Pancreas (tissue), 10 donors: ENCODE results near the gene ADPRHL1. TPM values are rescaled to one million over a fixed set of nuclear protein-coding genes. Genes with fewer than 3 reads are reported as not detected.

Experiments used
- ATAC-seq, 4 donors: fragments of 200-7000 bp; cut with Tn5 transposase; one replicate each; pipeline versions ENCODE4 v1.8.0 to v1.9.1; 2020; ENCODE audit warnings: mild to moderate bottlenecking in 4 of 4, moderate library complexity in 4 of 4
- DNase-seq, 6 donors: peaks; one replicate each; pipeline ENCODE4 v3.0.0-alpha.2; 2020
- FAIRE-seq: peaks from 2 replicates; lab custom pipeline; 2012; peaks lifted over from hg19 to GRCh38; lab: Jason Lieb, UNC
- H3K27ac ChIP-seq, 4 donors: fragments of 200-600 bp; sonication (generic); 1 replicate in 3 of 4; 2 replicates in 1 of 4; pipeline versions ENCODE4 v1.5.0 to v1.8.0; 2020
- H3K27me3 ChIP-seq, 4 donors: fragments of 200-600 bp; one replicate each; pipeline ENCODE4 v1.8.0; 2021
- H3K36me3 ChIP-seq, 3 donors: fragments of 200-600 bp; sonication (generic) in 1 of 3; one replicate each; pipeline versions ENCODE4 v1.5.0 to v1.8.0; 2020 to 2021
- H3K4me1 ChIP-seq, 3 donors: fragments of 200-600 bp; one replicate each; pipeline ENCODE4 v1.8.0; 2021
- H3K4me3 ChIP-seq, 4 donors: fragments of 200-600 bp; sonication (generic) in 2 of 4; one replicate each; pipeline versions ENCODE4 v1.5.0 to v1.8.0; 2020 to 2021
- H3K9me3 ChIP-seq, 4 donors: fragments of 200-600 bp; one replicate each; pipeline ENCODE4 v1.8.0; 2021
- WGBS, 2 donors: extraction: QIAGEN DNeasy Blood & Tissue Kit; methylation state at CpG; one replicate each; pipeline ENCODE4 v1.1.7; 2013; 5-methylcytosine and 5-hydroxymethylcytosine counted together
- intact Hi-C, 3 donors: fragments of 100-400 bp; cut with DNase I; formaldehyde crosslinking; loops; one replicate each; pipeline versions ENCODE4 v1.11.1 to v1.14.2; 2022
- polyA plus RNA-seq, 2 donors: library from polyadenylated mRNA; stranded (reverse); fragments of 200-250 nt; gene quantifications; one replicate each; pipeline ENCODE4 v1.2.3, GENCODE V29; 2013
- total RNA-seq, 6 donors: library from RNA; stranded (reverse); fragmentation: NEBNext Ultra II Directional in 4 of 6; extraction: Animal tissue kit (Norgen Biotek cat#: 25700) in 4 of 6; gene quantifications; one replicate each; pipeline versions ENCODE4 v1.2.1 to v1.2.4, GENCODE V29; 2021 to 2023
- TF ChIP-seq, protein P1 (sequence below), 4 donors: fragments of 200-600 bp; sonication (generic) in 3 of 4; IDR thresholded peaks; one replicate each; pipeline versions ENCODE4 v1.5.0 to v1.8.0; 2021; ENCODE audit warnings: antibody characterized with exemption in 4 of 4
- donor health status: healthy with polysubstance abuse.
- donor health status: DM: no; HTN: no; CAD: no; lungs with moderate emphysema.
- donor health status: DM: no; HTN: no; CAD: no.
- donor health status: control.
- donor health status: control.
- donor health status: Bipolar disorder and iron deficiency.
- donor health status: DM: yes; HTN: yes; CAD: no.
- donor health status: DM: no; HTN: no; CAD: no.
- donor health status: DM: no; HTN: no; CAD: no.
- donor health status: DM: yes; HTN: yes; CAD: no.

Gene ADPRHL1
- total and polyA plus RNA-seq, 8 donors: 1.2 to 6.0 (median 3.0) TPM

DNA sequence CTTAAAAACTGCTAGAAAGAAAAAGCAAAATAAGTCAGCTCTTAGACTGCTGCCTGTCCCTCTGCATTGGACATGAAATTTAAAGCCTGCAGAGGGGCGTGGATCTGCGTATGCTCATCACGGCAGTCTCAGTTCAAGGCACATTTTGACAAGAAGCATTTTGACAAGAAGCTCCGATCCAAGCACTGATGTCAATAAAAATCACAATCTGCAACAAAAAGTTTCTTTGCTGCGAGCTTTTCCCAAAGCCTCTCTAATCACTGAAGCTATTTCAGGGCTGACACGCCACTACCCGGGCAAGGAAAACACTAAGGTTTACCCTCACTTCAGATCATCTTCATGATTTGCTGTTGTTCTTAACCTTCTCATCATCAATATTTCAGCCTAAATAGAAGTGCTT lies 29.8 kb upstream of the ADPRHL1 start:
- intact Hi-C loops: no loop called here
- no peak for DNase-seq
- no peak overlapping the region for H3K4me3 ChIP-seq
- TF ChIP-seq, protein P1, sequence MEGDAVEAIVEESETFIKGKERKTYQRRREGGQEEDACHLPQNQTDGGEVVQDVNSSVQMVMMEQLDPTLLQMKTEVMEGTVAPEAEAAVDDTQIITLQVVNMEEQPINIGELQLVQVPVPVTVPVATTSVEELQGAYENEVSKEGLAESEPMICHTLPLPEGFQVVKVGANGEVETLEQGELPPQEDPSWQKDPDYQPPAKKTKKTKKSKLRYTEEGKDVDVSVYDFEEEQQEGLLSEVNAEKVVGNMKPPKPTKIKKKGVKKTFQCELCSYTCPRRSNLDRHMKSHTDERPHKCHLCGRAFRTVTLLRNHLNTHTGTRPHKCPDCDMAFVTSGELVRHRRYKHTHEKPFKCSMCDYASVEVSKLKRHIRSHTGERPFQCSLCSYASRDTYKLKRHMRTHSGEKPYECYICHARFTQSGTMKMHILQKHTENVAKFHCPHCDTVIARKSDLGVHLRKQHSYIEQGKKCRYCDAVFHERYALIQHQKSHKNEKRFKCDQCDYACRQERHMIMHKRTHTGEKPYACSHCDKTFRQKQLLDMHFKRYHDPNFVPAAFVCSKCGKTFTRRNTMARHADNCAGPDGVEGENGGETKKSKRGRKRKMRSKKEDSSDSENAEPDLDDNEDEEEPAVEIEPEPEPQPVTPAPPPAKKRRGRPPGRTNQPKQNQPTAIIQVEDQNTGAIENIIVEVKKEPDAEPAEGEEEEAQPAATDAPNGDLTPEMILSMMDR (IDR thresholded peaks at IDR 0.05): no peak
- H3K27ac ChIP-seq: no peak overlapping the region
- H3K27me3 ChIP-seq: no peaks in the 10 kb centered on the region
- FAIRE-seq: no peak
- H3K4me1 ChIP-seq: peaks cover 0 to 4% (median 0%) of the 10 kb centered on the region in 3 donors
- WGBS, 2 donors: 91 to 93% methylated on average over 7 of the region's 7 CpGs
- H3K36me3 ChIP-seq: peaks cover 0 to 6% (median 0%) of the 10 kb centered on the region in 3 donors
- no peaks in the 10 kb centered on the region for H3K9me3 ChIP-seq
- ATAC-seq: no peak

DNA sequence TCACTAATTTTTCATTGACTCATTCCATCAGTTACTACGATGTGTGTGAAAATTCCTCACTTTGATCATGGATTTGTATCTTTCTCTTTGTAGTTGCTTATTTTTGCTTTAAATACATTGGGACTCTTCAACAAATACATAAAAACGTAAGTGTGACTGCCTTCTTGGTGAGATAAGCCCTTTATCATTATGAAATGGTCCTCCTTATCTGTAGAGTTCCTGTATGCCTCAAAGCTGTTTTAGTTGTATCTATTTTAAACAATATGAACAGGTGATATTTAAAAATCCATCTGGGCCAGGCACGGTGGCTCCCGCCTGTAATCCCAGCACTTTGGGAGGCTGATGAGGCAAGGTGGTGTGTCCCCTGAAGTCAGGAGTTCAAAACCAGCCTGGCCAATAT lies 25.9 kb upstream of the ADPRHL1 start:
- no peak overlapping the region for H3K27ac ChIP-seq
- FAIRE-seq (no peak), DNase-seq (no peak), ATAC-seq (no peak)
- WGBS, 2 donors: 71 to 74% methylated on average over 4 of the region's 4 CpGs
- peaks cover 0 to 4% (median 0%) of the 10 kb centered on the region in 3 donors for H3K4me1 ChIP-seq
- intact Hi-C loops: no loop called here
- TF ChIP-seq, protein P1 (IDR thresholded peaks at IDR 0.05): no peak
- H3K9me3 ChIP-seq: no peaks in the 10 kb centered on the region
- H3K4me3 ChIP-seq: no peak overlapping the region
- peaks cover 0 to 13% (median 0%) of the 10 kb centered on the region in 3 donors for H3K36me3 ChIP-seq
- H3K27me3 ChIP-seq: no peaks in the 10 kb centered on the region

DNA sequence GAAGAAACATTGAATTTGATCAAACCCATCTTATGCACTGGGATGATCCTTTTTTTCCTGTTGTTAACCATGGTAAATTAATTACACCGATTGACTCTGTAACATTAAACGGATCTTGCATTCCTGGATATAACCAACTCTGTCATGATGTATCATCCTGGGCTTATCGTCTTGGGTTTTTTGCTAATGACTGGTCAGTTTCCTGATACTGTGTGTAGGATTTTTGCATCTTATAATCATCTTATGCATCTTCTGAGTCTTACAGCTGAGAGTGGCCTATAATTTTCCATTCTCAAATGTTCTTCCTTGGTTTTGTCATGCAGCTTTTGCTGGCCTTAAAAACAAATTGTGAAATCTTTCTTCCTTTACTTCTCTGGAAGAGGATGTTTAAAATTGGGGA lies 24.4 kb upstream of the ADPRHL1 start:
- Histone ChIP-seq H3K36me3 (peaks cover 0 to 19% (median 0%) of the 10 kb centered on the region in 3 donors), H3K4me3 (no peak overlapping the region), H3K9me3 (no peaks in the 10 kb centered on the region), H3K4me1 (peaks cover 0 to 4% (median 0%) of the 10 kb centered on the region in 3 donors), H3K27me3 (no peaks in the 10 kb centered on the region), H3K27ac (no peak overlapping the region)
- TF ChIP-seq, protein P1 (IDR thresholded peaks at IDR 0.05): no peak
- no peak for ATAC-seq
- no peak for FAIRE-seq
- no peak for DNase-seq
- 96 to 98% methylated on average over 3 of the region's 3 CpGs for WGBS, 2 donors
- intact Hi-C loops: no loop called here

DNA sequence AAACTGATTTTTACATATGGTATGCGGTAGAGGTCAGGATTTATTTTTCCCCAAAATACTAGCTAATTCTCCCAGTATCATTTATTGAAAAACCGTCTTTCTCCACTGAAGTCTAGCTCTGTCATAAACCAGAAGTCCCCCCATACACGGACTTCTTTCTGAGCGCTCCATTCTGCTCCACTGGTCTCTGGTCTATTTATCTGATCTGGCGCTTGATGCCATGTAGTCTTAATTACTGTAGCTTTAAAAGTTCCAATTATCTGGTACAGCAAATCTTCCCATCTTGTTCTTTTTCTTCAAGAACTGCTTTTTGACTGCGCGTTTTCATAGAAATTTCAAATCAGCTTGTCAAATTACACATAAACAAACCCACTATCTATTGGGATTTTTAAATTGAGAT lies 23.5 kb upstream of the ADPRHL1 start:
- no peaks in the 10 kb centered on the region for H3K4me1 ChIP-seq
- no peak overlapping the region for H3K27ac ChIP-seq
- H3K27me3 ChIP-seq: no peaks in the 10 kb centered on the region
- TF ChIP-seq, protein P1 (IDR thresholded peaks at IDR 0.05): no peak
- intact Hi-C loops: no loop called here
- no peaks in the 10 kb centered on the region for H3K9me3 ChIP-seq
- ATAC-seq (no peak), DNase-seq (no peak), FAIRE-seq (no peak)
- H3K36me3 ChIP-seq: peaks cover 0 to 19% (median 0%) of the 10 kb centered on the region in 3 donors
- 96 to 99% methylated on average over 7 of the region's 7 CpGs for WGBS, 2 donors
- H3K4me3 ChIP-seq: no peak overlapping the region

DNA sequence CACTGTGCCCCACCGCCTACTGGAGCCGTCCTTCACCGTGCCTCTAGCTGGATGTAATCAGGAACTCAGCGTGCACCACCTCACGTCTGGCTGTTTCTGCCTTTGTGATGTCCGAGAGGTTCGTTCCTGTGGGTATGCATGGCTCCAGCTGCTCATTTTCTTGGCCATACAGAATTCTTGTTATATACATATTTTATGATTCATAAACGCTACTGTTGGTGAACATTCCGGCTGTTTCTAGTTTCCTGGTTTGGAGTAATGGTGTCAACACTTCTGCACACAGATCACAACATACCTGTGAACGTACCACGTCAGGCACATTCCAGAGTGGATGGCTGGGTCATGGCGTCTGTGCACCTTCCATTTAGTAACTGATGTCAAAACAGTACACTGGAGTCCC lies 22.6 kb upstream of the ADPRHL1 start:
- DNase-seq: no peak
- Histone ChIP-seq H3K27me3 (no peaks in the 10 kb centered on the region), H3K4me3 (no peak overlapping the region), H3K36me3 (peaks cover 0 to 19% (median 0%) of the 10 kb centered on the region in 3 donors), H3K9me3 (no peaks in the 10 kb centered on the region), H3K4me1 (no peaks in the 10 kb centered on the region), H3K27ac (no peak overlapping the region)
- 94 to 97% methylated on average over 12 of the region's 12 CpGs for WGBS, 2 donors
- TF ChIP-seq, protein P1 (IDR thresholded peaks at IDR 0.05): no peak
- ATAC-seq: no peak
- intact Hi-C loops: no loop called here
- FAIRE-seq: no peak
